IPS-NIHi7 (cell line): ENCODE data around the gene RIMBP2.

Source experiments
- DNase-seq: peaks from one replicate; pipeline ENCODE4 v3.0.0; 2012; ENCODE audit warnings: mixed read lengths; ENCODE audit errors: extremely low spot score

The RIMBP2 gene

DNA sequence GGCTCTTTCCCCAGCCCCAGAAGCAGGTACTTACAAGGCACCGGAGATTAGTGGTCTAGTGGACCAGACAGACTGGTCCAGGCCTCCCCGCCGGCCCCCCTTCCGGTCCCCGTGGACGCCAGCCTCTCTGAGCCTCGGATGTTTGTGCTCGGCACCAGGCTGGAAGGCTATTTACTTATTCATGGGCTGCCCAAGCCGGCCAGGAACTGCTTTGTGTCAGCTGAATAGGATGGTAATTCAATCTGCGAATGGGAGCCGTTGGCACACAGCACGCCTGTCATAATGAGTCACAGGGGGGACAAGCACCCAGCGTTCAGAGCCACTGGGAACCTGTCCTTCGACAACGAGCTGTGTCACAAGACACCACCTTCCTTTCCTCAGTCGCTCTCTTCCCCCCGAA is 82.3 kb downstream of the RIMBP2 start:
- DNase-seq, result peak; percentile 77

DNA sequence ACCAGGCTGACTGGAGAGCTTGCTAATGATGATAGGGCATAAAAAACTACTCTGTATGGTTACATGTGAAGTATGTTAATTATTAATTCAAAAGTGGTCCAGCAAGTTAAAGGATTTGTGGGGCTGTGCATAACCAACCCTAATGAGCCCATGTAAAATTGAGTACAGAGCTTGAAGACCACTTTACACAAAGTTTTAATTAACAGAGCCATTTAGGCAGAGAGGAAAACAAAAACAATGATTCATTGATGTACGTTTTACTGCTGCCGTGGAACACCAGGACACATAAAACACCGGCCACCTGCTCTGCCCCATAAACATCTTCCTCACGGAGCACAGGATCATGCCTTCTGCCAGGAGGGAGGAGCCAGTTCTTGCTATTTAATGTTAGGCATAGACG is 83.5 kb downstream of the RIMBP2 start:
- no peak for DNase-seq

DNA sequence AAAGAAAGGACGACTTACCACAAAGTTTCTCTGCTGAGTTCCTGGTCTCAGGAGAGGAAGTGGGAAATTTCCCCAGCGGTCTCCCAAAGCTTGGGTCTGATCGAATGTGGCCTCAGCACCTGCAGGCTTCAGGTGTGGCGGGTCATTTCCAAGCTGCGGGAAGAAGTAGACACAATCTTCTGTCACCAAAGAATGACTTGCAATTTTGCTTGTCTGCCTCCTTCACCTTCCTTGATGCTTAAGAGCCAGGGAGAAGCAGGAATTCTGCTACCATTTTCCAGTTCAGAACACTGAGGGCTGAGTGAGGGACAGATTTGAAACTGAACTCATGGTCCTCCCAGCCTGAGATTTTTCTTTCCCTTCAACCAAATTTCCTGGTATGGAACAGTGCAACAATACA is 87.8 kb downstream of the RIMBP2 start:
- no peak for DNase-seq

DNA sequence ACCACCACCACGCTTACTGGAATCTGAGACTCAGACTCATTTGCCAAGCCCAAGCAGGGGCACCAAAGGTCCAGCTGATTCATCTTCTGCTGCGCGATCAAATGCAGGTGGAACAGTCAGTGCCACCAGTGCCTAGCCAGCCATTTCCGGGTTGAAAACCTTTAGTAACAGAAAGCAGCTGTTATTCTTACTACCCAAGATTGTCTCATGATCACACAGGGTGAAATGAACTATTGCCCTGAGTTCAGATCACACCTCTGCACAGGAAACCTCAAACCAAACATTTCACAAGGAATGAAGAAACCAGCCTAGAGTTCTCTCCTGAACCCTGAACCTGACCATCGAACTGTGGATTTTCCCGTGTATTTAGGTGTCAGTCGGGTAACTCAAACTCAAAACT is 88.9 kb downstream of the RIMBP2 start:
- no peak for DNase-seq

DNA sequence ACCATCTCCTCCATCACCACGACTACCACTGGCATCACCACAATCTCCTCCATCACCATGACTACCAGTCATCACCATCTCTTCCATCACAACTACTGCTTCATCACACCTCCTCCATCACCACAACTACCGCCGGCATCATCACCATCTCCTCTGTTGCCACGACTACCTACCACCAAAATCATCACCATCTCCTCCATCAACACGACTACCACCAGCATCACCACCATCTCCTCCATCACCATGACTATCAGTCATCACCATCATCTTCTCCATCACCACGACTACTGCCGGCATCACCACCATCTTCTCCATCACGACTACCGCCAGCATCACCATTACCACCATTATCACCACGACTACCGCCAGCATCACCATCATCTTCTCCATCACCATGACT is 89.5 kb downstream of the RIMBP2 start:
- no peak for DNase-seq

DNA sequence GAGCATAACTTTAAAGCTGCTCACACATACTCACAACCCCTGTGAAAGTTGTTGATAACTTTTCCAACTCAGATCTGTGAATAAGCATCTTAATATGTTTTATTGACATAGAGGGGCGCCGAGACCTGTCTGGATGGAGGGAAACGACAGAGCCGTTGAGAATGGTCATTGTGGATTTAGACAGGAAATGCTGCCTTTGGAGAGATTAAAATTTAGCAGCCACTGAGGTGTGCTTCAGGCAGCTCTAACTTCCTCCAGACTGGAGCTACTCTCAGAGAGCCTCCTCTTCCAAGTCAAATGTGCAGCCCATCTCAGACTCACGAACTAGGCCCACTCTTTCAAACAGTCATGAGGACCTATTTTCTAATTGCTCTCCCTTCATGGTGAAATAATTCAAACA is 90.9 kb downstream of the RIMBP2 start:
- DNase-seq, result no peak

DNA sequence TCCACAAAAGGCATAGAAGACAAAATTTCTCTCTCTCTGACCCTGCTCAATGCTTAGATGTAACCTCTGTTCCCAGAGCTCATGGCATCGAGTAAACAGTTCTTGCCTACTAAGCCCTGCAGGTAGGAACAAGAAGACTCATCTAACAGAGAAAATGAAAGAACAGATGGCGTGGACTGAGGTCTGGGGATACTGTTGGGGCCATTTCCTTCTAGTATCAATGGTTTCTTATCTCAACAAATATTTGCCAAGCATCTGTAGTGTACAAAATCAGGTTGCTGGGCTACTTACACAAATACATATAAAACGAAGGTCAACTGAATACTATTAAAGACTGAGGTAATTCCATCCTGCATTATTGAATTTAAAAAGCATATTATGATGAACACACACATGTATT is 93.3 kb downstream of the RIMBP2 start:
- DNase-seq, result no peak

DNA sequence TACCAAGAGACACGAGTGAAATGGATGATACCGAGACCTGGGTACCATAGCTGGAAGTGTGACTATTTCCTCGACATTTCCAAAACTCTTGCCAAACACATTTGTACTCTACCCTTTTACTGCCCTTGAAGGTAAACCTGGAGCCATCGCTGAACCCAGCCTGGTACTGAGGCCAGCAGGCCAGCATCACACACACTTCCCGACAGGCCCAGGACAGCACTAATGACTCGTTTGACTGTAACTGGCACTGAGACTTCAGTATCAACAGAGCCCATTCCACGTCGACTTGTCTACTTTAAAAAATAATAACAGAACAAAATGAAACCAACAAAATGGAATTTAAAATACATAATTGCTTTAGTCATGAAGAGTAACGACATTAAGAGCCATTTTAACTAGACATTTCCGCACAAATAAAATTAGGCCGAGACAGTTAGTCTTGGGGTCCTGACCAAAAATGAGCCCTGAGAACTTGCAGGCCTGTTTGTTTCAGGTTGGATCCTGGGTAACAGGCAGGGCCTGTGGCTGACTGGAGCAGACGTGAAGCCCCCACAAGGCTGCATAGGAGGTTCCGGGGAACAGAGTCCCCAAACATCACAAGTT is 94.3 kb downstream of the RIMBP2 start:
- no peak for DNase-seq

DNA sequence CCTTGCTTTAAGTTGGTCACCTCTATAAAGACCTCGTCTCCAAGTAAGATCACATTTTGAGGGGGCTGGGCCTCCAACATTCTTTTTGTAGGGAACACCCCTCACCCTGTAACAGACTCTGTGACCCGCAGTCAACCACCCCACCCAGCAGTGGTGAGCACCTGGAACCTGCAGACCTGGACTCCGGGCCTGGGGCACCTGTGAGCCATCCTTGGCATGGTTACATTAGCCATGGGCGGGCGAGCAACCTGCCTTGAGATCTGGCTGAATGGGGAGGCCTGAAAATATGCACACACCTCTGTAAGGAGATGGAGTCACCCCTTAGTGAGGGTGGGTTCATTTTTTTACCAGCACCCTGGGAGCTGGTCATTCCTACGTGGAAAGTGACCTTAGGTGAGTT is 95.3 kb downstream of the RIMBP2 start:
- DNase-seq, result no peak

DNA sequence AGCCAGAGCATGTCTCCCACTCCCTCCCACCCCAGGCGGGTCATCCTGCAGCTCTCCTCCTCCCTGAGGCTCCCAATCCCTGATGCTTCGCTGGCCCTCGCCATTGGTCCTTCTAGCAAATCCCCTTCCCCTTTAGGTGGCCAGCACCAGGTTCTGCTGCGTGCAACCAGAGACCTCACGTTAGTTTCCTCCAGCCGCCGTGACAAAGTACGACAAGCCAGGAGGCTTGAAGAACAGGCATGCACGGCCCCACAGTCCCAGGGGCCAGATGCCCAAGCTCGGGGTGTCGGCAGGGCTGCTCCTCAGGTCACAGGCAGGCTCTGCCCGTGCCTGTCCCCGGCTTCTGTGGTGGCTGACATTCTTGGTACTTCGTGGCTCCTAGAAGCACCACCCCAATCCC is 95.8 kb downstream of the RIMBP2 start:
- DNase-seq, result no peak

DNA sequence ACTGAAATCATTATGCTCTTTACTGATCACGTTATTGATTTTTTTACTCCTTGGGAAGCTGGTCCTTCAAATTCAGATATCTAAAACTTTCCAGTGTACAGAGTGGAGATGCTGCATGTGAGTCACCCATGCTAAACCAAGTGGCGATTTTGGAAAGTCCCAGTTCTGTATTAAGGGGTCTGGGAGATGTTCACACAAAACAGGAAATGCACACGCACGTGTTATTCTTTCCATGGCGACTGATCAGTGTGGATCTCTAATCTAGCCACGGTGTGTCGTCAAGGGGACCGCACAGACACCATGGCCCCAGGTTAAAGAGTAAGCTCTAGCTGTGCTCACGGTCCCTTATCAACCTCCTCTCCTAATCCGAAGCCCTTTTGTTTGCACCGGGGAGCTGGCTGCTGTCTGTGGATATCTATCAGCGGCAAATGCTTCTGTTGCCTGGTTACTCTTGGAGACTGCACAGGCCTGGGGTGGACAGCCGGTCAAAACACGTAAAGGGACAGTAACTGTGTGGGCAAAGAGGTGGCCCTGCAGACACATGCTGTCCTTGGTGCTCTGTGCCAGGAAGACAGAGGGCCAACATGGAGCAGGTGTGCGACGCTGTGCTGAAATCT is 96.6 kb downstream of the RIMBP2 start:
- DNase-seq, result no peak

DNA sequence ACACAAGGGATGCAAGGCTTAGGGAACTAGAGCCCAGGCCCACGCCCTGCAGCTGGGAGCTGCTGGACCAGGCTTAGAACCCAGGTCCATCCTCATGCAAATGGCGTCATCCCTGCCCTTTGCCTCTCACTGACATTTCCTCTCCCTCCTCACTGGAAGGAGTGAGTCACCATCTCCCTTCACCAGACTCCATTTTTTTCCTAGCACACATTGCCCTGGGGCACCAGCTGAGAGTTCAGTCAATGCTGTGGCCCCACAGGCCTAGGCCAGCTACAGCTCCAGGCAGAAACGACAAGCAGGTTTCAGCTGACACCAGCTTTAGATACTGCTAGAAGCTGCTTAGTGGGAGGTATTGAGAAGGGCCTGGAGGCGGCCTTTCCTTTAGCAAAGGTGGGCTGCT is 98.9 kb downstream of the RIMBP2 start:
- peak; percentile 49 for DNase-seq

DNA sequence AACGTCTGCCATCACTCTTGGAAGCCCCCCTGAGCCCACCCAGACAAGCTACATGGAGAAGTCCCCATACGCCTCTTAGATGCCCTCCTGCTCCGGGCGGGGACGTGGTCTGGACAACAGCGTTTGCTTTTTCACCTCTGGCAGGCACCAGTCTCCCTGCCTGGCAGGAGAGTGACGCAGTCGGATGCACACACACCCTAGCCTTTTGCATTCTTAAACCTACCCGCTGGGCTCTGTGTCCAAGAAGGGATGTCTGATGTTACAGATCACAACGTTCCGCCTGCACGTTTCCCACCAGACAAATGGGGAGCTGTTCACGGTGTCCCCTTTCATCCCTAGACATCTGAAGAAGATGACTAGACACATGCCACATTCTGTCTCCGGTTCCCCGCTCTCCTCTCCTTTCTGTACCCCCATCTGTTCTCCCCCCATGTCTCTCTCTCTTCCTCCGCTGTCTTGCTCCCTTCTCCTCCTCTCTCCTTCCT is 100.2 kb downstream of the RIMBP2 start:
- DNase-seq, result no peak

DNA sequence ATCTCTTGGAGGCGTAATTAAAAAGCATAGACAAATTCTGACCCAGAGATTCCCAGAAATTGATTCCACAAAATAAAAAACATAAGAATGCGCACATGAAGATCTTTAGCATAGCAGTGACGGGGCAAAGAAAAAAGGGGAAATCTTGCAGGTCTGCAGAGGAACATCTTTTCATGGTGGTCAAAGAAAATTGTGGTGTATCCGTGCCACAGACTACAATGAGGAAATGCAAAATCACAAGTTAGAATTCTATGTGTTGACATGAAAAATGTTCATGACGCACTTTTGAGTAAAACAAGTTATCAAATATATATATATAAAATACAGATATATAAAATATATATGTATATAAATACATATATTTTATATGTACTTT is 101.6 kb downstream of the RIMBP2 start:
- no peak for DNase-seq

DNA sequence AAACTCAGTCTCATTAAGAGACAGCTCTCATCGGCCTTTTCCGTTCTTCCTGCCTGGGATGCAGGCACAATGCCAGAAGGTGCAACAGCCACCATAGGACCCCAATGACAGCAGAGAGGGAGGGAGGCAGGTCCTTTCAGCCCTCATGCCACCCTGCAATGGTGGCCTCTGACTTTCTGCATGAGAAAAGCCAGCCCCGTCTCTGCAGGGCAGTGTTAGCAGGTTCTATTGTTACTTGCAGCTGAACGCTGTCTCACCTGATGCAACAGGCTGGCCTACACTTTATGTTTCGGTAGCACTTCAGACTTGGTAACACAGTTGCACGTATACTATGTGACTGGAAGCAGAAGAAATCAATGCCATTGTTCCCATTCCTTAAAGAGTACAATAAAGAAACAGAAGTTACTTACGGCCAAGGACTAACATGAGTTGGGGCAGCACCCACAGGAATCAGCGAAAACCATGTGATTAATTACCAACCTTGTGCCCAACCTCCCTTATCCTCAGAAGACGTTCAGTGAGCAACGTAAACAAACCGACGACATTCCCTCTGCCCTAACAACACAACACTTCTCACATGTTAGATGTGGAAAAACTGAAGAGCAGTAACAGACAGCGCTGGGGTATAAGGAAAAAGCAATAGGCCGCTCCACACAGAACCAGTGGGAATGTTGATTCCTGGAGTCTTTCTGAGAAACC is 102.1 kb downstream of the RIMBP2 start:
- DNase-seq, result no peak

DNA sequence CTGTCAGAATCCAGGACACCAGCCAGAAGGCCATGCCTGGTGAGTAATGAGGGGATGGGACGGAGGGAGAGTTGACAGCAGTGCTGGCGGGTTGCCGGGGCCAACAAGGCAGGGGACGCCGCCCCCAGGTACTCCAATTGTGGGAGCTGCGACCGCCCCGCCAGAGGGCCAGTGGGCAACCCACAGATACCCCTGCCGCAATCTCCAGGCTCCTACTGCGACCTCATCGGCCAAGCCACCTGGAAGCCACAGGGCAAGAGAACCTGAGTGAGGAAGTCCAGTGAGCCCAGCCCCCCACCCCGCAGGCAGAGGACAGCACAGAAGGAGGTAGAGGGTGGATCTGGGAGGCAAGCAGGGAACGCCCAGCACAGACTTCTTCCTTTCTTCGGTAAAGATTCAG is 103.0 kb downstream of the RIMBP2 start:
- no peak for DNase-seq

DNA sequence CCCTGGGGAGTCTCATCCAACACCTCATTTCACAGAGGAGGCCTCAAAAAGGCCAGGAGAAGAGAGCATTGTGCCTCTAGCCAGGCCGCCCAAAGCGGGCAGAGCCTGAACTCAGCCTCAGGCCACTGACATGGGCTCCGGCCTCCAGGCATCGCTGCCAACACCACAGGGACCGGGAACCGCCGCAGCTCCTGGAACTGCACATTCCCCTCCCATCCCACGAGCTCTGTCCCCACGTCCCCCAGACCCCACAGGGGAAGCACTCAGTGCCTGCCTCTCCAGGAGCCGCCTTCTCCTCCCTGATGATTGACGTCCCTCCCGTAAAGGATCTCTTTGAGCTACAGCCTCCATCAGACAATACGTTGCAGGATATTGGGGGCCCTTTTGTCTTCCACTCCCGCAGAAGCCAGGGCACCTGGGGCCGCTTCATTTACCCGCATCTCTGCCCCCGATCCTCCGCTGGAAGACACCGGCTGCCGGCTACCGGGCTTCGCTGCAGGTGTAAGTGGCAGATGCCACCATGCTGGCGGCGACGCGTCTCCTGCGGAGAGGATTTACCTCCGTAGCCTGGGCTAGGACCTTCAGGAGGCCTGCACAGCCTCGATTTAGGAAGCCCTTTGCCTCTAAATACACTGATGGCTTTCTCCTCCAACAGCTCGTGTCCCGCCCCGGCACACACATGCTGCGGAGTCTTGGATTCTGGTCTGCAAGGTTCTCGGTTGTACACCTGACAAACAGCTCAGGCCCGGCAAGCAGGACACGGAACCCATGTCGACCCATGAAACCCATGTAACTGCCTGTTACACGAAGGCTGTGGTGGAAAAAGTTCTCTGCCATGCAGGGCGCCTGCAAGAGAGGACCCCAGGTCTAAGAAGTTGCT is 104.8 kb downstream of the RIMBP2 start:
- no peak for DNase-seq

DNA sequence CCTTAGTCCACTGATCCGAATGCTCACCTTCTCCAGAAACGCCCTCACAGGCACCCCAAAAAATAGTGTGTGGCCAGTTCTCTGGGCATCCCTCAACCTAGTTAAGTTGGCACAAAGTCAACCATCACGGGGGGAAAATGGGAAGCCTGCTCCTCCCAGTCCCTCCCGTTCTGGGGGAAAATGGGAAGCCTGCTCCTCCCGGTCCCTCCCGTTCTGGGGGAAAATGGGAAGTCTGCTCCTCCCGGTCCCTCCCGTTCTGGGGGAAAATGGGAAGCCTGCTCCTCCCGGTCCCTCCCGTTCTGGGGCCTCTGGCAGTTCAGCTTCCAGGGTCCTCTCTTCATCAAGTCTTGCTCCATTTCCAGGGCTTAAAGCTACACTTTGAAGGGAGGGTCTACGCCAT is 106.1 kb downstream of the RIMBP2 start:
- DNase-seq, result no peak

DNA sequence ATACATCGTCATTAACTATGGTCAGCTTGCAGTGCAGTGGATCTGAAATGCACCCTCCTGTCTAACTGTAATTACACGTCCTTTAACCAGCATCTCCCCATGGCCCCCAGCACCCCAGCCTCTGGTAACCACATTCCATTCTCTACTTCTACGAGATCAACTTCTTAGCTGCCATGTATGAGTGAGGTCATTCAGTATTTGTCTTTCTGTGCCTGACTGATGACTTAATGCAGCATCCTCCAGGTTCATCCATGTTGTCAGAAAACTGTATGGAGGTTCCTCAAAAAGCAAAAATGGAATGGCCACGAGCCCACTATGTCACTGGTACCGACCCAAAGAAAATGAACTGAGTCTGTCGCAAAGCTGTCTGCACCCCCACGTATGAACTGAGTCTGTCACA is 107.3 kb downstream of the RIMBP2 start:
- DNase-seq, result no peak

DNA sequence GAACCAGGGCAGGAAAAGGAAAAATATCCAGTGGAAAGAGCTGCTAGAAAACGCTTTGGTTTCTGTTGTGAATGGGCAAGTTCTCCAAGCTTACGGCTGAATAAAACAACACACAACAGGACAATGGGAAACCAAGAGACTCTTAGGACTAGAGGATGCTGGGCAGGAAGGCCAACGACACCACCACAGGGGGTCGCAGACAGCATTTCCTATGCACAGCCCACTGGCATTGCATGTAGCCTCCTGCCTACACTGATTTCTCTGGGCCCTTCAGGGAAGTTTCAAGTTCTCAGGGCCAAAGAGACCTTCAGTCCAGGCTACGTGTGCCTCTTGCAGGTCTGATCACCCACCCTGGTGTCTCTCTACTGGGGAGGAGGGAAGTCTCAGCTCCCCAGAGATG is 108.0 kb downstream of the RIMBP2 start:
- peak; percentile 40 for DNase-seq

DNA sequence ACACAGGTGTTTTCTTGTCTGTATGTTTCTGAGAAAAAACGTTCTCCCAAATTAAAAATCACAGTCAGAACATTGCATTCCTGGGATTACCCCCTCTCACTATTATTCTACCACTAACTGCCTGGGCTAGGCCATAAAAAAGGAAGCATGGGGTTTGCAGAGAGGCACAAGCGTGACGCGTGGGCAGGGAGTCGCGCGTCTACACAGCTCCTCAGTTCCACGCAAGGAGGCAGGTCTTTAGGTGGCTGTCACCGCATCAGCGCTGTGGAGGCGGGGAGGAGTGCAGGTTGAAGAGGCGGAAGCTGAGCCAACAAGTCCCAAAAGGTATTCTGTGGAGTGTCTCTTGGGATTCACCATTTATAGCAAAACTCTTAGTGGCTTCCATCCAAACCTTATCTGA is 109.9 kb downstream of the RIMBP2 start:
- DNase-seq, result no peak

DNA sequence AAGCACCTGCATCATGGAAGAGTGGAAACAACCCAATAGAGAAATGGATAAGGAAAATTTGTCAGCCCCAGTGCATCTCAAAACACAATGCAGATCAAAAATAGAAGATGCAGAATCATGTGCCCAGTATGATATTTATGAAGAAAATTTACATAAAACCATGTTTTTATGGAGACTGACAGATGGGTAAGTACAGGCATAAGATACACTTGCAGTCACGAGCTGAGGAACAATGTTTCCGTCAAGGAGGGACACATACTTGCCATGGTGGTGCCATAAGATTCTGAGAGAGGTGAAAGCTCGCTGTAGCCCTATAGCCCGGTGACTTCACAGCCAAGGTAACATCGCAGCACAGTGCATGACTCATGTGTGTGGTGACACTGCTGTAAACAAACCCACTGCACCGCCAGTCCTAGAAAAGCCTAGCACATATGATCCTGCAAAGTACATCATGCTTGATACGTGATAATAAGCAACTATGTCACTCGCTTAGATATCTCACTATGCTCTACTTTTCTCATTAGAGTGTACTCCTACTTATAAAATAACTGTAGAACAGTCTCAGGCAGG is 112.6 kb downstream of the RIMBP2 start:
- no peak for DNase-seq
